ENCODE data around the gene AIFM1.

AIFM1 gene

GRCh38 chrX:130136961-130137360 lies 28.7 kb downstream of the AIFM1 start:
- Histone ChIP-seq H3K4me3 (ENCODE audit: low read length) (no peak overlapping the region), H3K4me1 (ENCODE audit: control insufficient read depth, low read depth, low read length) (no peaks in the 10 kb centered on the region), H3K9me3 (ENCODE audit: control insufficient read depth, low read depth, low read length) (peaks cover 4% of the 10 kb centered on the region), H3K27ac (ENCODE audit: low read length) (no peak overlapping the region), H3K9ac (ENCODE audit: low read length) (no peak overlapping the region), H3K27me3 (ENCODE audit: control insufficient read depth, insufficient read depth, low read length) (no peaks in the 10 kb centered on the region), H3K36me3 (ENCODE audit: control insufficient read depth, low read depth, low read length) (peaks cover 19% of the 10 kb centered on the region)

GRCh38 chrX:130136496-130136895 lies 29.1 kb downstream of the AIFM1 start:
- peaks cover 4% of the 10 kb centered on the region for H3K9me3 ChIP-seq (ENCODE audit: control insufficient read depth, low read depth, low read length)
- H3K4me3 ChIP-seq (ENCODE audit: low read length): no peak overlapping the region
- H3K27ac ChIP-seq (ENCODE audit: low read length): no peak overlapping the region
- H3K27me3 ChIP-seq (ENCODE audit: control insufficient read depth, insufficient read depth, low read length): no peaks in the 10 kb centered on the region
- H3K9ac ChIP-seq (ENCODE audit: low read length): no peak overlapping the region
- H3K4me1 ChIP-seq (ENCODE audit: control insufficient read depth, low read depth, low read length): no peaks in the 10 kb centered on the region
- H3K36me3 ChIP-seq (ENCODE audit: control insufficient read depth, low read depth, low read length): peaks cover 19% of the 10 kb centered on the region

GRCh38 chrX:130130990-130131389 lies 34.7 kb downstream of the AIFM1 start:
- Histone ChIP-seq H3K36me3 (ENCODE audit: control insufficient read depth, low read depth, low read length) (peaks cover 29% of the 10 kb centered on the region), H3K9me3 (ENCODE audit: control insufficient read depth, low read depth, low read length) (peaks cover 11% of the 10 kb centered on the region), H3K27ac (ENCODE audit: low read length) (no peak overlapping the region), H3K9ac (ENCODE audit: low read length) (no peak overlapping the region), H3K4me1 (ENCODE audit: control insufficient read depth, low read depth, low read length) (no peaks in the 10 kb centered on the region), H3K4me3 (ENCODE audit: low read length) (no peak overlapping the region), H3K27me3 (ENCODE audit: control insufficient read depth, insufficient read depth, low read length) (no peaks in the 10 kb centered on the region)

GRCh38 chrX:130125091-130125874 lies 40.4 kb downstream of the AIFM1 start:
- H3K4me3 ChIP-seq (ENCODE audit: low read length): no peak overlapping the region
- peaks cover 15% of the 10 kb centered on the region for H3K36me3 ChIP-seq (ENCODE audit: control insufficient read depth, low read depth, low read length)
- no peaks in the 10 kb centered on the region for H3K4me1 ChIP-seq (ENCODE audit: control insufficient read depth, low read depth, low read length)
- H3K27ac ChIP-seq (ENCODE audit: low read length): no peak overlapping the region
- peaks cover under 1% of the 10 kb centered on the region for H3K27me3 ChIP-seq (ENCODE audit: control insufficient read depth, insufficient read depth, low read length)
- peaks cover 5% of the 10 kb centered on the region for H3K9me3 ChIP-seq (ENCODE audit: control insufficient read depth, low read depth, low read length)
- no peak overlapping the region for H3K9ac ChIP-seq (ENCODE audit: low read length)

- H3K9me3 ChIP-seq (ENCODE audit: control insufficient read depth, low read depth, low read length): peaks cover 5% of the 10 kb centered on the region
- H3K27ac ChIP-seq (ENCODE audit: low read length): no peak overlapping the region
- H3K4me3 ChIP-seq (ENCODE audit: low read length): no peak overlapping the region
- H3K27me3 ChIP-seq (ENCODE audit: control insufficient read depth, insufficient read depth, low read length): peaks cover 7% of the 10 kb centered on the region
- peaks cover 9% of the 10 kb centered on the region for H3K36me3 ChIP-seq (ENCODE audit: control insufficient read depth, low read depth, low read length)
- no peak overlapping the region for H3K9ac ChIP-seq (ENCODE audit: low read length)
- H3K4me1 ChIP-seq (ENCODE audit: control insufficient read depth, low read depth, low read length): no peaks in the 10 kb centered on the region
Measured at GRCh38 chrX:130124577-130124976, 41.1 kb downstream of the AIFM1 start.

- Histone ChIP-seq H3K9ac (ENCODE audit: low read length) (no peak overlapping the region), H3K36me3 (ENCODE audit: control insufficient read depth, low read depth, low read length) (peaks cover under 1% of the 10 kb centered on the region), H3K27ac (ENCODE audit: low read length) (no peak overlapping the region), H3K27me3 (ENCODE audit: control insufficient read depth, insufficient read depth, low read length) (peaks cover 18% of the 10 kb centered on the region), H3K9me3 (ENCODE audit: control insufficient read depth, low read depth, low read length) (peaks cover 2% of the 10 kb centered on the region), H3K4me1 (ENCODE audit: control insufficient read depth, low read depth, low read length) (no peaks in the 10 kb centered on the region), H3K4me3 (ENCODE audit: low read length) (no peak overlapping the region)
Measured at GRCh38 chrX:130121505-130121800, 44.2 kb downstream of the AIFM1 start.

- peak overlapping the region; percentile 34 for H3K4me3 ChIP-seq (ENCODE audit: low read length)
- no peak overlapping the region for H3K9ac ChIP-seq (ENCODE audit: low read length)
- peaks cover 2% of the 10 kb centered on the region for H3K9me3 ChIP-seq (ENCODE audit: control insufficient read depth, low read depth, low read length)
- no peaks in the 10 kb centered on the region for H3K4me1 ChIP-seq (ENCODE audit: control insufficient read depth, low read depth, low read length)
- H3K36me3 ChIP-seq (ENCODE audit: control insufficient read depth, low read depth, low read length): no peaks in the 10 kb centered on the region
- peaks cover 18% of the 10 kb centered on the region for H3K27me3 ChIP-seq (ENCODE audit: control insufficient read depth, insufficient read depth, low read length)
- no peak overlapping the region for H3K27ac ChIP-seq (ENCODE audit: low read length)
Measured at GRCh38 chrX:130120746-130121504, 44.7 kb downstream of the AIFM1 start.

- H3K36me3 ChIP-seq (ENCODE audit: control insufficient read depth, low read depth, low read length): no peaks in the 10 kb centered on the region
- no peak overlapping the region for H3K9ac ChIP-seq (ENCODE audit: low read length)
- peaks cover 18% of the 10 kb centered on the region for H3K27me3 ChIP-seq (ENCODE audit: control insufficient read depth, insufficient read depth, low read length)
- no peaks in the 10 kb centered on the region for H3K4me1 ChIP-seq (ENCODE audit: control insufficient read depth, low read depth, low read length)
- peaks cover 2% of the 10 kb centered on the region for H3K9me3 ChIP-seq (ENCODE audit: control insufficient read depth, low read depth, low read length)
- no peak overlapping the region for H3K27ac ChIP-seq (ENCODE audit: low read length)
- peak overlapping the region; percentile 34 for H3K4me3 ChIP-seq (ENCODE audit: low read length)
Measured at GRCh38 chrX:130120321-130120731, 45.3 kb downstream of the AIFM1 start.

- peaks cover 2% of the 10 kb centered on the region for H3K9me3 ChIP-seq (ENCODE audit: control insufficient read depth, low read depth, low read length)
- no peak overlapping the region for H3K4me3 ChIP-seq (ENCODE audit: low read length)
- no peaks in the 10 kb centered on the region for H3K4me1 ChIP-seq (ENCODE audit: control insufficient read depth, low read depth, low read length)
Measured at GRCh38 chrX:130119312-130119898, 46.2 kb downstream of the AIFM1 start.

GRCh38 chrX:130118441-130119311 lies 47.0 kb downstream of the AIFM1 start:
- Histone ChIP-seq H3K9me3 (ENCODE audit: control insufficient read depth, low read depth, low read length) (peaks cover 2% of the 10 kb centered on the region), H3K4me1 (ENCODE audit: control insufficient read depth, low read depth, low read length) (no peaks in the 10 kb centered on the region), H3K27me3 (ENCODE audit: control insufficient read depth, insufficient read depth, low read length) (peaks cover 18% of the 10 kb centered on the region), H3K9ac (ENCODE audit: low read length) (no peak overlapping the region), H3K4me3 (ENCODE audit: low read length) (no peak overlapping the region), H3K27ac (ENCODE audit: low read length) (no peak overlapping the region), H3K36me3 (ENCODE audit: control insufficient read depth, low read depth, low read length) (no peaks in the 10 kb centered on the region)

More at GRCh38 chrX:130119312-130119898, 46.2 kb downstream of the AIFM1 start:
- Histone ChIP-seq H3K36me3 (ENCODE audit: control insufficient read depth, low read depth, low read length) (no peaks in the 10 kb centered on the region), H3K27ac (ENCODE audit: low read length) (no peak overlapping the region), H3K27me3 (ENCODE audit: control insufficient read depth, insufficient read depth, low read length) (peaks cover 18% of the 10 kb centered on the region), H3K9ac (ENCODE audit: low read length) (no peak overlapping the region)

- Histone ChIP-seq H3K4me1 (ENCODE audit: control insufficient read depth, low read depth, low read length) (no peaks in the 10 kb centered on the region), H3K27ac (ENCODE audit: low read length) (no peak overlapping the region), H3K9ac (ENCODE audit: low read length) (no peak overlapping the region), H3K4me3 (ENCODE audit: low read length) (no peak overlapping the region), H3K9me3 (ENCODE audit: control insufficient read depth, low read depth, low read length) (peaks cover 2% of the 10 kb centered on the region), H3K36me3 (ENCODE audit: control insufficient read depth, low read depth, low read length) (no peaks in the 10 kb centered on the region), H3K27me3 (ENCODE audit: control insufficient read depth, insufficient read depth, low read length) (peaks cover 21% of the 10 kb centered on the region)
Measured at GRCh38 chrX:130117166-130117565, 48.5 kb downstream of the AIFM1 start.

Measured in iPS-18a (cell line).